HCT116 (cell line): ENCODE data around the gene KIRREL3. TPM values are rescaled to one million over a fixed set of nuclear protein-coding genes. Genes with fewer than 3 reads are reported as not detected.

ENCODE experiments used
- ATAC-seq: fragments of 200-7000 bp; cut with Tn5 transposase; 2 replicates; pipeline ENCODE4 v1.9.1; 2020; ENCODE audit warnings: mild to moderate bottlenecking, moderate library complexity
- BruUV-seq: library from RNA; stranded (reverse); fragments of 400-500 nt; replicated peaks from 2 replicates; lab custom pipeline; 2021; lab: Mats Ljungman, UMichigan
- CTCF ChIA-PET: fragments of 300-600 bp; sonication (Branson Sonifier 250); formaldehyde crosslinking; loops from one replicate; lab custom pipeline; 2021; ENCODE audit warnings: antibody characterized with exemption; lab: Charles Lee
- POLR2A ChIA-PET: fragments of 300-600, 350-600 bp; sonication (Branson Sonifier 250); formaldehyde crosslinking; loops from one replicate; lab custom pipeline; 2021; ENCODE audit warnings: antibody characterized with exemption; lab: Charles Lee
- RAD21 ChIA-PET, 2 experiments: fragments of 300-600 bp; sonication (Branson Sonifier 250); formaldehyde crosslinking; loops; one replicate each; lab custom pipeline; 2023; ENCODE audit warnings: low total read pairs in 2 of 2; ENCODE audit not compliant: uncharacterized antibody in 2 of 2, unreplicated experiment in 2 of 2, low non-redundant PET in 1 of 2; lab: Charles Lee
- DNase-seq: peaks from one replicate; pipeline ENCODE4 v3.0.0-alpha.2; 2010; ENCODE audit warnings: low read depth, low spot score
- H2AFZ ChIP-seq: fragments of 200-600 bp; shearing (Covaris generic), sonication (generic); 2 replicates; pipeline ENCODE4 v1.6.1; 2017; ENCODE audit warnings: low read depth, mixed run types, mixed read lengths, antibody characterized with exemption, low read length; ENCODE audit not compliant: poor library complexity, severe bottlenecking
- H3K27ac ChIP-seq: 2 replicates; pipeline ENCODE4 v1.5.1; 2012; ENCODE audit warnings: low read depth, low read length
- H3K27me3 ChIP-seq: fragments of 200-600 bp; sonication (generic); 2 replicates; pipeline ENCODE4 v1.6.1; 2016; ENCODE audit warnings: mixed run types, low read length, mixed read lengths; ENCODE audit not compliant: insufficient read depth
- H3K36me3 ChIP-seq, 2 experiments: fragments of 200-500 bp in 1 of 2; fragments of 200-600 bp in 1 of 2; sonication (Bioruptor generic) in 1 of 2; sonication (generic) in 1 of 2; 2 replicates each; pipeline versions ENCODE4 v1.5.1 to v1.6.1; 2014 to 2016; ENCODE audit warnings: low read length in 2 of 2, inconsistent platforms in 1 of 2, mixed read lengths in 1 of 2, mixed run types in 1 of 2; ENCODE audit not compliant: insufficient read depth in 2 of 2, control insufficient read depth in 1 of 2
- H3K4me1 ChIP-seq, 2 experiments: fragments of 200-600 bp in 1 of 2; sonication (generic) in 1 of 2; 2 replicates each; pipeline versions ENCODE4 v1.5.1 to v1.6.1; 2012 to 2017; ENCODE audit warnings: low read length in 2 of 2, inconsistent platforms in 1 of 2, mild to moderate bottlenecking in 1 of 2, mixed read lengths in 1 of 2, mixed run types in 1 of 2, moderate library complexity in 1 of 2; ENCODE audit not compliant: insufficient read depth in 2 of 2, control insufficient read depth in 1 of 2
- H3K4me2 ChIP-seq: fragments of 200-600 bp; sonication (generic); 2 replicates; pipeline ENCODE4 v1.6.1; 2017; ENCODE audit warnings: mixed run types, low read length, mixed read lengths
- H3K4me3 ChIP-seq, 2 experiments: fragments of 200-600 bp in 1 of 2; sonication (generic) in 1 of 2; replicated peaks in 1 of 2; 2 replicates each; pipeline ENCODE4 v1.5.1; 2011 to 2016; ENCODE audit warnings: low read length in 2 of 2, control low read depth in 1 of 2, low read depth in 1 of 2, mild to moderate bottlenecking in 1 of 2, mixed read lengths in 1 of 2, mixed run types in 1 of 2
- H3K79me2 ChIP-seq: fragments of 200-600 bp; sonication (generic); 2 replicates; pipeline ENCODE4 v1.6.1; 2017; ENCODE audit warnings: mild to moderate bottlenecking, mixed run types, low read length, moderate library complexity, mixed read lengths; ENCODE audit not compliant: insufficient read depth
- H3K9ac ChIP-seq: fragments of 200-600 bp; sonication (generic); 2 replicates; pipeline ENCODE4 v1.6.1; 2016; ENCODE audit warnings: low read length, mixed read lengths
- H3K9me2 ChIP-seq: fragments of 200-600 bp; sonication (generic), shearing (Covaris generic); 2 replicates; pipeline ENCODE4 v1.6.1; 2017; ENCODE audit warnings: mixed run types, mild to moderate bottlenecking, moderate library complexity; ENCODE audit not compliant: insufficient read depth
- H3K9me3 ChIP-seq, 2 experiments: fragments of 200-500 bp in 1 of 2; fragments of 200-600 bp in 1 of 2; sonication (Bioruptor generic) in 1 of 2; sonication (generic) in 1 of 2; 2 replicates each; pipeline ENCODE4 v1.6.1; 2014 to 2017; ENCODE audit warnings: low read length in 2 of 2, mixed read lengths in 2 of 2, inconsistent platforms in 1 of 2, low read depth in 1 of 2, mild to moderate bottlenecking in 1 of 2, mixed run types in 1 of 2, moderate library complexity in 1 of 2; ENCODE audit not compliant: control insufficient read depth in 1 of 2, insufficient read depth in 1 of 2
- H4K20me1 ChIP-seq: fragments of 200-600 bp; sonication (generic), shearing (Covaris generic); 2 replicates; pipeline ENCODE4 v1.6.1; 2017; ENCODE audit warnings: mixed run types, mild to moderate bottlenecking, moderate library complexity; ENCODE audit not compliant: insufficient read depth
- CTCF ChIP-seq, 3 experiments: fragments of 200-600 bp in 1 of 3; sonication (generic) in 1 of 3; IDR thresholded peaks in 2 of 3; conservative IDR thresholded peaks in 1 of 3; 2 replicates each; pipeline ENCODE4 v1.5.1; 2012 to 2017; ENCODE audit warnings: low read depth in 2 of 3, low read length in 2 of 3, antibody characterized with exemption in 1 of 3, borderline replicate concordance in 1 of 3, control low read depth in 1 of 3, mild to moderate bottlenecking in 1 of 3, mixed read lengths in 1 of 3, mixed run types in 1 of 3, moderate library complexity in 1 of 3; ENCODE audit not compliant: insufficient read depth in 1 of 3
- EGR1 ChIP-seq: IDR thresholded peaks from 2 replicates; pipeline ENCODE4 v1.6.1; 2012; ENCODE audit warnings: low read depth
- ELF1 ChIP-seq: IDR thresholded peaks from 2 replicates; pipeline ENCODE4 v1.6.1; 2012; ENCODE audit warnings: low read depth, borderline replicate concordance
- EZH2phosphoT487 ChIP-seq: fragments of 200-600 bp; IDR thresholded peaks from 2 replicates; pipeline ENCODE4 v1.6.1; 2018; ENCODE audit warnings: antibody characterized with exemption, borderline replicate concordance
- FOSL1 ChIP-seq: IDR thresholded peaks from 2 replicates; pipeline ENCODE4 v1.6.1; 2012; ENCODE audit warnings: low read depth
- JUND ChIP-seq: IDR thresholded peaks from 2 replicates; pipeline ENCODE4 v1.6.1; 2012
- POLR2AphosphoS5 ChIP-seq: IDR thresholded peaks from 2 replicates; pipeline ENCODE4 v1.6.1; 2011; ENCODE audit warnings: mild to moderate bottlenecking, low read depth, low read length, moderate library complexity
- RAD21 ChIP-seq: IDR thresholded peaks from 2 replicates; pipeline ENCODE4 v1.6.1; 2012; ENCODE audit warnings: low read depth, mild to moderate bottlenecking
- SIN3A ChIP-seq: IDR thresholded peaks from 2 replicates; pipeline ENCODE4 v1.6.1; 2012; ENCODE audit warnings: low read depth
- SP1 ChIP-seq: IDR thresholded peaks from 2 replicates; pipeline ENCODE4 v1.6.1; 2012; ENCODE audit warnings: low read depth
- SRF ChIP-seq: IDR thresholded peaks from 2 replicates; pipeline ENCODE4 v1.6.1; 2012; ENCODE audit warnings: low read depth
- YY1 ChIP-seq: IDR thresholded peaks from 2 replicates; pipeline ENCODE4 v1.6.1; 2011; ENCODE audit warnings: low read length, low read depth, moderate library complexity, mild to moderate bottlenecking; ENCODE audit not compliant: insufficient replicate concordance; ENCODE audit errors: extremely low read depth
- ZNF274 ChIP-seq: fragments of 200-500 bp; sonication (Bioruptor generic); IDR thresholded peaks from 2 replicates; pipeline ENCODE4 v1.6.1; 2014; ENCODE audit warnings: mild to moderate bottlenecking, low read depth, low read length, inconsistent platforms
- intact Hi-C: fragments of 100-400 bp; cut with micrococcal nuclease; formaldehyde crosslinking; loops from 2 replicates; pipeline ENCODE4 v1.10.0; 2022
- total RNA-seq: library from RNA; stranded (reverse); gene quantifications from one replicate; pipeline ENCODE4 v1.2.1, GENCODE V29; 2021; ENCODE audit not compliant: unreplicated experiment

Gene KIRREL3
- total RNA-seq, 1 experiment from 2014 or later = not detected

GRCh38 chr11:126420698-126421256, 579.8 kb downstream of the KIRREL3 start:
- H3K36me3 ChIP-seq = no peaks in the 10 kb centered on the region
- intact Hi-C loops = no loop called here
- no peak overlapping the region for H3K9ac ChIP-seq
- no peak overlapping the region for H2AFZ ChIP-seq
- CTCF ChIA-PET = interaction anchor here (1.6 kb wide), 1 partner anchor 20 kb away, joined by 3 read pairs; no protein-coding TSS in a partner anchor
- no peaks in the 10 kb centered on the region for H3K9me3 ChIP-seq
- H3K27ac ChIP-seq = no peak overlapping the region
- H3K4me3 ChIP-seq = no peak overlapping the region
- POLR2A ChIA-PET = no interaction called here
- H3K27me3 ChIP-seq = no peaks in the 10 kb centered on the region
- no peaks in the 10 kb centered on the region for H3K9me2 ChIP-seq
- RAD21 ChIA-PET = no interaction called here
- H3K79me2 ChIP-seq = no peaks in the 10 kb centered on the region
- no peaks in the 10 kb centered on the region for H4K20me1 ChIP-seq
- TF ChIP-seq SP1 (no peak), YY1 (no peak), POLR2AphosphoS5 (no peak), RAD21 (no peak), EZH2phosphoT487 (no peak), CTCF (IDR thresholded peaks at IDR 0.05 in 2 of 3, conservative IDR thresholded peaks at IDR 0.05 in 1 of 3; ENCODE audit: borderline replicate concordance in 1 of 3, insufficient read depth in 1 of 3, low read depth in 2 of 3, low read length in 2 of 3) (no peak), SIN3A (no peak), FOSL1 (no peak), SRF (no peak), ELF1 (no peak), EGR1 (no peak), ZNF274 (no peak), JUND (no peak)
- no peak overlapping the region for H3K4me2 ChIP-seq
- DNase-seq (no peak), ATAC-seq (no peak)
- BruUV-seq = no TSS peak
- H3K4me1 ChIP-seq = no peaks in the 10 kb centered on the region
